ENCODE measurements around the gene PLEKHM3.

PLEKHM3 gene

GRCh38 chr2:207778298-207778882 is 246.9 kb downstream of the PLEKHM3 start:
- DNase-seq: no peak

DNA sequence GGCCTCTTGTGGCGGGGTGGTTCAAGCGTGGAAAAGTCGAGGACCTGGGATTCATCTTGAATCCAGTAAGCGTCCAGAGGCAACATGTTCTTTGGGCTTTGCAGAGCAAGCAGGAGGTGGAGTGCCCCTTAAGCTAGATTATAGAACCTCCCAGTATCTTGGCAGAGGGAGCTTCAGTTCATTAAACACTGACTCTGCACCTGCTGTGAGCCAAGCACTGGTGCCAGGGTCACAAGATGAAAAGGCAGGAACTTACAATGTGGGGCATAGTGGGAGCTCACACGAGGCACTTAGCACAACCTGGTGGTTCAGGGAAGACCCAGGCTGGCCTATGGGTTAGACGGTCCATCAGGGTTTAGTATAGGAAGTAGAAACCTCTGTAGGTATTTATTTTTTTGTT is 248.2 kb downstream of the PLEKHM3 start:
- peak; percentile 29 for DNase-seq

GRCh38 chr2:207775473-207775872 is 249.9 kb downstream of the PLEKHM3 start:
- DNase-seq: no peak

- no peak for DNase-seq
Measured at GRCh38 chr2:207772844-207773205, 252.5 kb downstream of the PLEKHM3 start.

DNA sequence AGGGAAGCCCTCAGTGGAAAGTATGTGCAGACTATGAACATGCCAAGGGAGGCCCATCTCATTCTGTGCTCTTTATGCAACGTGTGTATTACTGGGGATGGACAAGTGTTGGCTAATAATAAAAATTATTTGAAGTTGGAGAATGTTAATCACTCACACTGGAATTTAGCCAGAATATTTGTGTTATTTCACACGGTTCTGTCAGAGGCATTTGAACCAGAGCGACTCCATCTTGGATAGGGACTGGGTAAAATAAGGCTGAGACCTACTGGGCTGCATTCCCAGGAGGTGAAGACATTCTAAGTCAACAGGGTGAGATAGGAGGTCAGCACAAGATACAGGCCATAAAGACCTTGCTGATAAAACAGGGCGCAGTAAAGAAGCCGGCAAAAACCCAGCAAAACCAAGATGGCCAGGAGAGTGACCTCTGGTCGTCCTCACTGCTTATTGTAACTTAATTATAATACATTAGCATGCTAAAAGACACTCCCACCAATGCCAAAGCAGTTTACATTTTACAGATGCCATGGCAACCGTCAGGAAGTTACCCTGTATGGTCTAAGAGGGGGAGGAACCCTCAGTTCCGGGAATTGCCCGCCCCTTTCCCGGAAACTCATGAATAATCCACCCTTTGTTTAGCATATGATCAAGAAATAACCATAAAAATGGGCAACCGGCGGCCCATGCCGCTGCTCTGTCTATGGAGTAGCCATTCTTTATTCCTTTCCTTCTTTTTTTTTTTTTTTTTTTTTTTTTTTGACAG is 253.1 kb downstream of the PLEKHM3 start:
- no peak for DNase-seq

DNA sequence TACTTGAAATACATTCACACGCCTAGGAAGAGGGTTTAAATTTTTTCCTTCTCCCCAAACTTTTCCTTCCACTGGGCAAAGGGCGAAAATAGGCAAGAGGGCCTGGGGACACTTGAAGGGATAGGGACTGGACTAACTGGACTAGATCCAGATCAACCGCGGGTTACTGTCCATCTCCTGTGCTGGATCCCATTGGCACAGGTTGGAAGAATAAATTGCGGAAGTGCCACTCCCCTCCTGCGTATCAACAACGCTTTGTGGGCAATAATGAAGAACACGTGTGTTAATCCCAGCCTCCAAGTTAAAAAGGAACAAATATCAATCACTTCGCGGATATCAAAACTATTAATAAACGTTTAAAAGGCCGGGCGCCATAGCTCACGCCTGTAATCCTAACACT is 253.9 kb downstream of the PLEKHM3 start:
- DNase-seq: no peak
